ENCODE data around the gene LDHD. TPM values are rescaled to one million over a fixed set of nuclear protein-coding genes. Genes with fewer than 3 reads are reported as not detected.
A peak's percentile ranks its signal among the peaks of the same experiment; 100 is the strongest.
"Not testable (repeated sequence)": the region's sequence is repeated elsewhere in the genome, so short reads cannot be mapped to it uniquely, and the experiment has no call there.

The LDHD gene
- total RNA-seq, 4 donors from 2014 or later = 27.8 to 54.5 (median 44.2) TPM

GRCh38 chr16:75093598-75094540 is 22.7 kb downstream of the LDHD start:
- peak overlapping the region; percentile 24 to 91 (median 46) for H3K27ac ChIP-seq
- intact Hi-C loops (cut with DNase I; ENCODE audit: low total_unique reads) (no loop called here), in situ Hi-C loops (cut with MboI; ENCODE audit: low sequenced_read_pairs in 4 of 4) (no loop called here)
- DNase-seq (no peak), ATAC-seq (no peak)
- TF ChIP-seq CTCF (IDR thresholded peaks at IDR 0.05 in 4 of 5, conservative IDR thresholded peaks at IDR 0.05 in 1 of 5) = no peak
- no peak for TF ChIP-seq POLR2A (IDR thresholded peaks at IDR 0.05)
- peaks cover 28 to 37% of the 10 kb centered on the region in 2 donors for H3K4me1 ChIP-seq
- H3K36me3 ChIP-seq = no peaks in the 10 kb centered on the region
- no peaks in the 10 kb centered on the region for H3K27me3 ChIP-seq
- no peaks in the 10 kb centered on the region for H3K9me3 ChIP-seq
- H3K4me3 ChIP-seq = no peak overlapping the region

GRCh38 chr16:75092777-75093176 is 23.8 kb downstream of the LDHD start:
- DNase-seq = peak in 1 of 2 donors; percentile 68
- intact Hi-C loops (cut with DNase I; ENCODE audit: low total_unique reads) (no loop called here), in situ Hi-C loops (cut with MboI; ENCODE audit: low sequenced_read_pairs in 4 of 4) (no loop called here)
- TF ChIP-seq CTCF (IDR thresholded peaks at IDR 0.05 in 4 of 5, conservative IDR thresholded peaks at IDR 0.05 in 1 of 5) (no peak), POLR2A (IDR thresholded peaks at IDR 0.05) (no peak)
- Histone ChIP-seq H3K4me3 (no peak overlapping the region), H3K36me3 (no peaks in the 10 kb centered on the region), H3K27ac (peak overlapping the region; percentile 24 to 91 (median 46)), H3K9me3 (no peaks in the 10 kb centered on the region), H3K4me1 (peaks cover 28 to 37% of the 10 kb centered on the region in 2 donors), H3K27me3 (no peaks in the 10 kb centered on the region)
- peak in 1 of 2 donors; percentile 60 for ATAC-seq

- H3K36me3 ChIP-seq; in situ Hi-C loops (cut with MboI; ENCODE audit: low sequenced_read_pairs in 4 of 4): not testable (repeated sequence)
These were observed 25.0 kb downstream of the LDHD start for GRCh38 chr16:75091619-75092018.

GRCh38 chr16:75090899-75091298 is 25.7 kb downstream of the LDHD start:
- H3K36me3 ChIP-seq; H3K9me3 ChIP-seq; intact Hi-C loops (cut with DNase I; ENCODE audit: low total_unique reads); in situ Hi-C loops (cut with MboI; ENCODE audit: low sequenced_read_pairs in 4 of 4); H3K4me3 ChIP-seq; ATAC-seq; DNase-seq; H3K27me3 ChIP-seq: not testable (repeated sequence)
- Histone ChIP-seq H3K27ac (peak overlapping the region in 3 of 4 donors; percentile 2 to 91 (median 44)), H3K4me1 (peaks cover 40 to 52% of the 10 kb centered on the region in 2 donors)

More at GRCh38 chr16:75091619-75092018, 25.0 kb downstream of the LDHD start:
- ATAC-seq; H3K27me3 ChIP-seq; H3K9me3 ChIP-seq; DNase-seq; intact Hi-C loops (cut with DNase I; ENCODE audit: low total_unique reads); H3K4me3 ChIP-seq: not testable (repeated sequence)
- peaks cover 33 to 44% of the 10 kb centered on the region in 2 donors for H3K4me1 ChIP-seq
- peak overlapping the region in 1 of 4 donors; percentile 91 for H3K27ac ChIP-seq

- intact Hi-C loops (cut with DNase I; ENCODE audit: low total_unique reads) (loop anchor here (5.0 kb wide), 1 partner anchor 77 kb away; no protein-coding TSS in a partner anchor), in situ Hi-C loops (cut with MboI; ENCODE audit: low sequenced_read_pairs in 4 of 4) (no loop called here)
- Histone ChIP-seq H3K4me3 (no peak overlapping the region), H3K9me3 (no peaks in the 10 kb centered on the region), H3K36me3 (no peaks in the 10 kb centered on the region), H3K27me3 (no peaks in the 10 kb centered on the region), H3K27ac (peak overlapping the region; percentile 12 to 91 (median 66)), H3K4me1 (peaks cover 49 to 59% of the 10 kb centered on the region in 2 donors)
- DNase-seq = no peak
- TF ChIP-seq POLR2A (IDR thresholded peaks at IDR 0.05) (no peak), CTCF (IDR thresholded peaks at IDR 0.05 in 4 of 5, conservative IDR thresholded peaks at IDR 0.05 in 1 of 5) (no peak)
- ATAC-seq = no peak
These were observed 26.9 kb downstream of the LDHD start for GRCh38 chr16:75089486-75090202.

All from gastrocnemius medialis (tissue), 4 donors.